GM21786 (cell line): ENCODE results near the gene C3orf20.

Experiments used
- ATAC-seq: cut with Tn5 transposase; IDR thresholded peaks from one replicate; pipeline ENCODE4 v1.9.1; 2021; ENCODE audit not compliant: unreplicated experiment

Gene C3orf20

GRCh38 chr3:14674841-14675240, at the start of gene C3orf20:
Gene C3orf20, plus strand, starts transcription at chr3:14675141. Its CDS starts 7,573 bp downstream, at chr3:14682714.
- no peak for ATAC-seq

- ATAC-seq, result no peak
These were observed 49.5 kb upstream of the C3orf20 start for GRCh38 chr3:14625443-14625842.

- ATAC-seq, result no peak
These were observed 47.1 kb upstream of the C3orf20 start for GRCh38 chr3:14627815-14628214.

- ATAC-seq, result no peak
These were observed 46.5 kb upstream of the C3orf20 start for GRCh38 chr3:14628406-14628805.

- no peak for ATAC-seq
These were observed 44.4 kb upstream of the C3orf20 start for GRCh38 chr3:14630404-14631100.

- ATAC-seq, result no peak
These were observed 43.8 kb upstream of the C3orf20 start for GRCh38 chr3:14631101-14631497.

GRCh38 chr3:14631687-14632441, 43.1 kb upstream of the C3orf20 start:
- no peak for ATAC-seq

- ATAC-seq, result no peak
These were observed 42.5 kb upstream of the C3orf20 start for GRCh38 chr3:14632442-14632930.

- ATAC-seq, result no peak
These were observed 41.5 kb upstream of the C3orf20 start for GRCh38 chr3:14633417-14633816.

GRCh38 chr3:14633819-14634424, 41.0 kb upstream of the C3orf20 start:
- ATAC-seq, result no peak

GRCh38 chr3:14634763-14635400, 40.1 kb upstream of the C3orf20 start:
- ATAC-seq, result no peak

GRCh38 chr3:14636496-14637087, 38.3 kb upstream of the C3orf20 start:
- no peak for ATAC-seq

GRCh38 chr3:14640157-14640562, 34.8 kb upstream of the C3orf20 start:
- ATAC-seq, result no peak

GRCh38 chr3:14640734-14641133, 34.2 kb upstream of the C3orf20 start:
- no peak for ATAC-seq

- no peak for ATAC-seq
These were observed 33.6 kb upstream of the C3orf20 start for GRCh38 chr3:14641346-14641745.

- ATAC-seq, result no peak
These were observed 29.5 kb upstream of the C3orf20 start for GRCh38 chr3:14645453-14645852.

- ATAC-seq, result no peak
These were observed 28.8 kb upstream of the C3orf20 start for GRCh38 chr3:14646131-14646573.

GRCh38 chr3:14646589-14647413, 28.1 kb upstream of the C3orf20 start:
- ATAC-seq, result no peak

GRCh38 chr3:14647976-14648955, 26.7 kb upstream of the C3orf20 start:
- ATAC-seq, result no peak
